ENCODE measurements around the gene BBLN.
A peak's percentile ranks its signal among the peaks of the same experiment; 100 is the strongest.

BBLN gene

GRCh38 chr9:128144239-128145181, 15.6 kb upstream of the BBLN start:
- FAIRE-seq (no peak), DNase-seq (ENCODE audit: low spot score) (no peak)

GRCh38 chr9:128145536-128145935, 14.5 kb upstream of the BBLN start:
- no peak for FAIRE-seq

GRCh38 chr9:128145951-128146351, 14.1 kb upstream of the BBLN start:
- FAIRE-seq: no peak
- DNase-seq (ENCODE audit: low spot score): no peak

More at GRCh38 chr9:128145536-128145935, 14.5 kb upstream of the BBLN start:
- no peak for DNase-seq (ENCODE audit: low spot score)

- no peak for FAIRE-seq
- no peak for DNase-seq (ENCODE audit: low spot score)
Observed at GRCh38 chr9:128146591-128147120, 13.4 kb upstream of the BBLN start.

- DNase-seq (ENCODE audit: low spot score) (no peak), FAIRE-seq (no peak)
Observed at GRCh38 chr9:128148509-128149000, 11.5 kb upstream of the BBLN start.

- FAIRE-seq (no peak), DNase-seq (ENCODE audit: low spot score) (peak; percentile 81)
Observed at GRCh38 chr9:128149001-128149701, 10.9 kb upstream of the BBLN start, which contains the start of gene LCN2. LCN2 (plus strand) TSS chr9:128149453; CDS start chr9:128149526, 73 bp downstream.

GRCh38 chr9:128149951-128150593, 10.0 kb upstream of the BBLN start:
- no peak for DNase-seq (ENCODE audit: low spot score)
- FAIRE-seq: no peak

- DNase-seq (ENCODE audit: low spot score): no peak
- FAIRE-seq: no peak
Observed at GRCh38 chr9:128150594-128151308, 9.3 kb upstream of the BBLN start.

- FAIRE-seq (no peak), DNase-seq (ENCODE audit: low spot score) (no peak)
Observed at GRCh38 chr9:128151309-128152132, 8.5 kb upstream of the BBLN start.

- DNase-seq (ENCODE audit: low spot score): no peak
- FAIRE-seq: no peak
Observed at GRCh38 chr9:128152133-128153059, 7.7 kb upstream of the BBLN start.

- FAIRE-seq (no peak), DNase-seq (ENCODE audit: low spot score) (no peak)
Observed at GRCh38 chr9:128153060-128153946, 6.8 kb upstream of the BBLN start.

GRCh38 chr9:128153947-128154695, 5.9 kb upstream of the BBLN start:
- DNase-seq (ENCODE audit: low spot score): no peak
- FAIRE-seq: peak; percentile 88

GRCh38 chr9:128155736-128156500, 4.1 kb upstream of the BBLN start:
- FAIRE-seq: no peak

GRCh38 chr9:128159522-128159783, 612 bp upstream of the BBLN start:
- peak; percentile 46 for DNase-seq (ENCODE audit: low spot score)

More at GRCh38 chr9:128155736-128156500, 4.1 kb upstream of the BBLN start:
- no peak for DNase-seq (ENCODE audit: low spot score)

GRCh38 chr9:128160603-128160987, 530 bp downstream of the BBLN start:
- DNase-seq (ENCODE audit: low spot score): peak; percentile 43
- FAIRE-seq: no peak

More at GRCh38 chr9:128159522-128159783, 612 bp upstream of the BBLN start:
- no peak for FAIRE-seq

- DNase-seq (ENCODE audit: low spot score) (no peak), FAIRE-seq (no peak)
Observed at GRCh38 chr9:128161215-128161902, 1.3 kb downstream of the BBLN start.

Measured in urothelium cell line (cell line).